ENCODE data around the gene ZP2.

DNA sequence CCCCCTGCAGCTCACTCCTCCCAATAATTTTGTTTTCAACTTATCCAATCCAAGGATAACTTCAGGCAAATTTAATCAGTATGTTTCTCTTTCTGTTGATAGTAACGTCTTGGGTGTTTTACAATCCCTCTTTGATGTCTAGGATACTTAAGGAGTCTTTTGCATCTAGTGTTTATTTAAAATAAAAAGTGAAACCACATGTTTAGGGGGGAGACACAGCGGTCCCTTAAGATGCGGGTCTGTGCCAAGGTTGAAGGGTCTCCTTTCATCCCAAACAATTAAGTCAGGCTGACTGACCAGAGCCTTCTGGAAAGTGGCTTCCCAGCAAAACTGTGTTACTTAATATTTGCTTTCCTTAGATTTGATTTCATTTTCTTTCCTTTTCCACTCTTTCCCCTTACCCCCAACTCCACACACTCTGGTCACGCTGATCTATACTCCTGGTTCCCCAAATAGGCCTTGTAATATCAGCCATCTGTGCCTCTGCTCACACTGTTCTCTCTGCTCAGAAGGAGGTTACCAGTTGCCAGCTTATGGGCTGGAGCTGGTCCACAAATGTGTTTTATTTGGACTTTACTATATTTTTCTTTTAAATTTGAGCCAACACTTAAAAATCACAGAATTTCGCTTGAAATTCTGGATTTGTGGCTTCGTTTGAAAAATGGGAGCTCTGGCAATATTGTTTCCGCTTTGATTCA, 33.3 kb upstream of the ZP2 start:
- TF ChIP-seq, protein P1, sequence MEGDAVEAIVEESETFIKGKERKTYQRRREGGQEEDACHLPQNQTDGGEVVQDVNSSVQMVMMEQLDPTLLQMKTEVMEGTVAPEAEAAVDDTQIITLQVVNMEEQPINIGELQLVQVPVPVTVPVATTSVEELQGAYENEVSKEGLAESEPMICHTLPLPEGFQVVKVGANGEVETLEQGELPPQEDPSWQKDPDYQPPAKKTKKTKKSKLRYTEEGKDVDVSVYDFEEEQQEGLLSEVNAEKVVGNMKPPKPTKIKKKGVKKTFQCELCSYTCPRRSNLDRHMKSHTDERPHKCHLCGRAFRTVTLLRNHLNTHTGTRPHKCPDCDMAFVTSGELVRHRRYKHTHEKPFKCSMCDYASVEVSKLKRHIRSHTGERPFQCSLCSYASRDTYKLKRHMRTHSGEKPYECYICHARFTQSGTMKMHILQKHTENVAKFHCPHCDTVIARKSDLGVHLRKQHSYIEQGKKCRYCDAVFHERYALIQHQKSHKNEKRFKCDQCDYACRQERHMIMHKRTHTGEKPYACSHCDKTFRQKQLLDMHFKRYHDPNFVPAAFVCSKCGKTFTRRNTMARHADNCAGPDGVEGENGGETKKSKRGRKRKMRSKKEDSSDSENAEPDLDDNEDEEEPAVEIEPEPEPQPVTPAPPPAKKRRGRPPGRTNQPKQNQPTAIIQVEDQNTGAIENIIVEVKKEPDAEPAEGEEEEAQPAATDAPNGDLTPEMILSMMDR (IDR thresholded peaks at IDR 0.05): no peak
- TF ChIP-seq EP300 (IDR thresholded peaks at IDR 0.05) (no peak), POLR2A (IDR thresholded peaks at IDR 0.05) (no peak), POLR2AphosphoS5 (IDR thresholded peaks at IDR 0.05) (no peak)

Data from gastroesophageal sphincter (tissue), 3 donors.